A549 (cell line): ENCODE data around the gene TSHZ2. TPM values are rescaled to one million over a fixed set of nuclear protein-coding genes. Genes with fewer than 3 reads are reported as not detected.

Experiments used
- ATAC-seq, 2 experiments: fragments of 200-7000 bp in 1 of 2; fragments of >200 bp in 1 of 2; cut with Nextera tagmentation in 1 of 2; cut with Tn5 transposase in 1 of 2; 3 replicates each; pipeline versions ENCODE4 v1.8.0 to v1.9.1; 2018 to 2020; ENCODE audit warnings: mild to moderate bottlenecking in 1 of 2, moderate library complexity in 1 of 2
- CTCF ChIA-PET: fragments of 300-600 bp; sonication (Branson Sonifier 250); formaldehyde crosslinking; extraction: SDS; loops from one replicate; lab custom pipeline; 2021; ENCODE audit warnings: antibody characterized with exemption, inconsistent platforms; lab: Yijun Ruan, JAX
- POLR2A ChIA-PET: fragments of 350-600 bp; formaldehyde crosslinking; extraction: SDS; loops from one replicate; lab custom pipeline; 2021; ENCODE audit warnings: antibody characterized with exemption, inconsistent platforms; lab: Yijun Ruan, JAX
- DNase-seq, 2 experiments: peaks; one replicate each; pipeline versions ENCODE4 v3.0.0 to v3.0.0-alpha.2; 2011 to 2016; ENCODE audit warnings: low read depth in 1 of 2, low spot score in 1 of 2
- FAIRE-seq: peaks from 2 replicates; lab custom pipeline; 2011; peaks lifted over from hg19 to GRCh38; lab: Jason Lieb, UNC
- H3K27ac ChIP-seq, 2 experiments: fragments of >200 bp; sonication (Bioruptor Twin); formaldehyde crosslinking; 3 replicates each; pipeline ENCODE4 v1.5.1; 2016 to 2017
- H3K4me1 ChIP-seq: fragments of >200 bp; sonication (Bioruptor Twin); formaldehyde crosslinking; 3 replicates; pipeline ENCODE4 v1.6.1; 2016
- H3K4me2 ChIP-seq: fragments of >200 bp; sonication (Bioruptor Twin); formaldehyde crosslinking; 3 replicates; pipeline ENCODE4 v1.6.1; 2016
- H3K4me3 ChIP-seq: fragments of >200 bp; sonication (Bioruptor Twin); formaldehyde crosslinking; 3 replicates; pipeline ENCODE4 v1.5.1; 2016
- H3K9me3 ChIP-seq: fragments of >200 bp; sonication (Bioruptor Twin); formaldehyde crosslinking; 3 replicates; pipeline ENCODE4 v1.6.1; 2016
- CBX2 ChIP-seq: fragments of 200-600 bp; sonication (generic); IDR thresholded peaks from 2 replicates; pipeline ENCODE4 v1.6.1; 2016; ENCODE audit warnings: low read depth, mild to moderate bottlenecking, borderline replicate concordance
- CHD2 ChIP-seq: fragments of 150-350 bp; IDR thresholded peaks from 2 replicates; pipeline ENCODE4 v1.6.1; 2014; ENCODE audit warnings: low read length; ENCODE audit not compliant: partially characterized antibody
- CHD4 ChIP-seq: fragments of 200-600 bp; sonication (generic); IDR thresholded peaks from 2 replicates; pipeline ENCODE4 v1.6.1; 2016; ENCODE audit warnings: antibody characterized with exemption, mild to moderate bottlenecking, borderline replicate concordance
- EHMT2 ChIP-seq: fragments of 200-600 bp; sonication (generic); IDR thresholded peaks from 2 replicates; pipeline ENCODE4 v1.6.1; 2016; ENCODE audit warnings: antibody characterized with exemption, low read depth, mild to moderate bottlenecking, moderate library complexity
- ELK1 ChIP-seq: fragments of 150-350 bp; IDR thresholded peaks from 2 replicates; pipeline ENCODE4 v1.6.1; 2014; ENCODE audit warnings: low read depth, mild to moderate bottlenecking, low read length
- FOSL2 ChIP-seq, 2 experiments: fragments of 450-650 bp in 1 of 2; fragments of >200 bp in 1 of 2; sonication (Bioruptor Twin) in 1 of 2; formaldehyde crosslinking; IDR thresholded peaks; 2 replicates each; pipeline versions ENCODE4 v1.5.0 to v1.6.1; 2016 to 2020; ENCODE audit warnings: mild to moderate bottlenecking in 1 of 2, moderate library complexity in 1 of 2
- FOXS1 ChIP-seq: fragments of 250-450 bp; sonication (Bioruptor Pico); IDR thresholded peaks from 2 replicates; pipeline ENCODE4 v1.5.0; 2020; ENCODE audit warnings: mild to moderate bottlenecking, moderate library complexity
- GATA3 ChIP-seq: IDR thresholded peaks from 2 replicates; pipeline ENCODE4 v1.6.1; 2012; ENCODE audit warnings: borderline replicate concordance
- HMGXB4 ChIP-seq: fragments of 250-450 bp; sonication (Bioruptor Pico); IDR thresholded peaks from 2 replicates; pipeline ENCODE4 v1.5.0; 2021; ENCODE audit warnings: mild to moderate bottlenecking, moderate library complexity, borderline replicate concordance
- JUN ChIP-seq, 2 experiments: fragments of >200 bp; sonication (Bioruptor Twin); formaldehyde crosslinking; IDR thresholded peaks; 2 replicates in 1 of 2; 3 replicates in 1 of 2; pipeline ENCODE4 v1.6.1; 2016 to 2017
- MAFK ChIP-seq: fragments of 450-650 bp; IDR thresholded peaks from 2 replicates; pipeline ENCODE4 v1.6.1; 2014; ENCODE audit not compliant: partially characterized antibody
- MYC ChIP-seq: IDR thresholded peaks from 2 replicates; pipeline ENCODE4 v1.6.1; 2012; ENCODE audit warnings: mild to moderate bottlenecking, inconsistent platforms, low read length, improper control_type of control experiment, borderline replicate concordance
- NFE2L2 ChIP-seq: fragments of 150-350 bp; conservative IDR thresholded peaks from 2 replicates; pipeline ENCODE4 v1.6.1; 2014; ENCODE audit warnings: low read length
- PBX3 ChIP-seq: IDR thresholded peaks from 2 replicates; pipeline ENCODE4 v1.6.1; 2012
- POLR2AphosphoS2 ChIP-seq: conservative IDR thresholded peaks from 2 replicates; pipeline ENCODE4 v1.6.1; 2012; ENCODE audit warnings: low read length, improper control_type of control experiment, inconsistent platforms
- RCOR1 ChIP-seq: fragments of 150-350 bp; IDR thresholded peaks from 2 replicates; pipeline ENCODE4 v1.6.1; 2014; ENCODE audit warnings: antibody characterized with exemption, low read length, low read depth
- RFX5 ChIP-seq: fragments of 450-650 bp; IDR thresholded peaks from 2 replicates; pipeline ENCODE4 v1.7.1; 2014; ENCODE audit warnings: antibody characterized with exemption, mild to moderate bottlenecking, moderate library complexity
- SREBF2 ChIP-seq: fragments of 450-650 bp; IDR thresholded peaks from 2 replicates; pipeline ENCODE4 v1.6.1; 2014; ENCODE audit warnings: mild to moderate bottlenecking, moderate library complexity
- TP53 ChIP-seq: fragments of 250-450 bp; sonication (Bioruptor Pico); IDR thresholded peaks from 2 replicates; pipeline ENCODE4 v1.5.0; 2021; ENCODE audit warnings: mild to moderate bottlenecking, moderate library complexity
- WGBS: methylation state at CpG from one replicate; pipeline ENCODE4 v1.1.6; 2017; ENCODE audit errors: missing lambda C conversion rate; 5-methylcytosine and 5-hydroxymethylcytosine counted together
- polyA plus RNA-seq, 4 experiments: library from polyadenylated mRNA; depleted of rRNA in 3 of 4; stranded (reverse); fragments of >200 nt; fragmentation: RNase III in 1 of 4; extraction: RNeasy Plus Mini Kit Qiagen cat#74134 plus additional on column Dnase treatment in 1 of 4; gene quantifications; 2 replicates in 3 of 4; 3 replicates in 1 of 4; pipeline ENCODE4 v1.2.3, GENCODE V29; 2011 to 2017
- TF ChIP-seq, protein P1 (sequence below): fragments of >200 bp; sonication (Bioruptor Twin); formaldehyde crosslinking; IDR thresholded peaks from 2 replicates; pipeline ENCODE4 v1.6.1; 2016
- TF ChIP-seq, protein P2 (sequence below): fragments of 450-650 bp; IDR thresholded peaks from 2 replicates; pipeline ENCODE4 v1.6.1; 2014; ENCODE audit warnings: antibody characterized with exemption

Gene TSHZ2
- polyA plus RNA-seq, 2 of the 4 experiments (the other 2 are of a cell fraction), result not detected

DNA sequence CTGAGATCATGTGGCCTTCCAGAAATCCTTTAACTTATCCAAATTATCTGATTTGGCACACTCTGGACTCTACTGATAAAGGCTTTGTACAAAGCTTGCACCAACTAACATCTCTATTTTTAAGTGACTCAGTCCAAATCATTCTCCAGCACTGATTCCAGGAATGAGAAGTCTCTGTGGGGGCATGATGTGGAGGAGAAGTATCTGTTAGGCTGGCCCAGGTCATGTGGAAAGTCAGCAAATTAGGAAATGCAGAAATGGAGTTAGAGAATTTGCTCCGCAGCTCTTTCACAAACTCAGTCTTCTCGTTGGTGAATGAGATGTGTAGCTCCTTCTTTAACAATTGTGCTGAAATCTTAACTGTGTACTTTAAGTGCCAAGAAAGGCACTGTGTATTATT is 455.8 kb downstream of the TSHZ2 start:
- Histone ChIP-seq H3K4me3 (no peak overlapping the region), H3K9me3 (0 out of 3 replicates have a peak, but pooled peaks cover 3% of the 10 kb centered on the region), H3K27ac (no peak overlapping the region), H3K4me2 (no peak overlapping the region), H3K4me1 (no peaks in the 10 kb centered on the region)
- CTCF ChIA-PET, result interaction anchor here (0.6 kb wide), 2 partner anchors 537 to 1279 kb away, joined by 3 read pairs; no protein-coding TSS in a partner anchor
- DNase-seq (no peak), ATAC-seq (no peak), FAIRE-seq (no peak)
- 47% methylated on average over 2 of the region's 2 CpGs for WGBS
- POLR2A ChIA-PET, result no interaction called here
- no peak for TF ChIP-seq RCOR1
- no peak for TF ChIP-seq EHMT2
- no peak for TF ChIP-seq PBX3

DNA sequence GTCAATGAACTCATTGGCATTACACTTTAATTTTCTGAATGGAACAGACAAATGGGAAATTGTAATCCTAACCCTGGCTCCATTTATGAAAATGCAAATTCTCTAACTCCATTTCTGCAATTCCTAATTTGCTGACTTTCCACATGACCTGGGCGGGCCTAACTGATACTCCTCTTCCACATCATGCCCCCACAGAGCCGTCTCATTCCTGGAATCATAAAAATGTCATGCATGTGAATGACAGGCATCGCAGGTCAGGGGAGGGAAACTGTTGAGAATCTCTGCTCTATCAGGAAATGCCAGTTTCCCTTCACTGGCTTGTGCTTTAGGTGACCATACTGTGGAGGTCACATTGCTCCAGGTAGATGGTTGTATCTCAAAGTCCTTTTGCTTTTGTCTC is 456.4 kb downstream of the TSHZ2 start:
- DNase-seq (no peak), ATAC-seq (no peak), FAIRE-seq (no peak)
- ChIA-PET CTCF (interaction anchor here (0.6 kb wide), 1 partner anchor 1279 kb away, joined by 3 read pairs; no protein-coding TSS in a partner anchor), POLR2A (no interaction called here)
- 0 out of 3 replicates have a peak, but pooled peaks cover 3% of the 10 kb centered on the region for H3K9me3 ChIP-seq
- H3K4me1 ChIP-seq, result no peaks in the 10 kb centered on the region
- H3K27ac ChIP-seq, result no peak overlapping the region
- TF ChIP-seq FOXS1 (CRISPR knock-in tag) (no peak), HMGXB4 (CRISPR knock-in tag) (no peak), FOSL2 (IDR thresholded peaks at IDR 0.05) (no peak), FOSL2 (CRISPR knock-in tag; IDR thresholded peaks at IDR 0.05) (no peak), CHD4 (no peak), CBX2 (no peak), POLR2AphosphoS2 (no peak), MYC (no peak), CHD2 (no peak), SREBF2 (no peak), ELK1 (no peak), NFE2L2 (no peak), JUN (IDR thresholded peaks at IDR 0.05) (no peak), RFX5 (no peak), RCOR1 (no peak), TP53 (CRISPR knock-in tag) (no peak), MAFK (no peak), GATA3 (no peak)
- TF ChIP-seq, protein P1, sequence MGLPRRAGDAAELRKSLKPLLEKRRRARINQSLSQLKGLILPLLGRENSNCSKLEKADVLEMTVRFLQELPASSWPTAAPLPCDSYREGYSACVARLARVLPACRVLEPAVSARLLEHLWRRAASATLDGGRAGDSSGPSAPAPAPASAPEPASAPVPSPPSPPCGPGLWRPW, result no peak
- TF ChIP-seq, protein P2, sequence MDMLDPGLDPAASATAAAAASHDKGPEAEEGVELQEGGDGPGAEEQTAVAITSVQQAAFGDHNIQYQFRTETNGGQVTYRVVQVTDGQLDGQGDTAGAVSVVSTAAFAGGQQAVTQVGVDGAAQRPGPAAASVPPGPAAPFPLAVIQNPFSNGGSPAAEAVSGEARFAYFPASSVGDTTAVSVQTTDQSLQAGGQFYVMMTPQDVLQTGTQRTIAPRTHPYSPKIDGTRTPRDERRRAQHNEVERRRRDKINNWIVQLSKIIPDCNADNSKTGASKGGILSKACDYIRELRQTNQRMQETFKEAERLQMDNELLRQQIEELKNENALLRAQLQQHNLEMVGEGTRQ, result no peak
- TF ChIP-seq, all 56 proteins: peak for 0
- Histone ChIP-seq H3K4me2 (no peak overlapping the region), H3K4me3 (no peak overlapping the region)
- WGBS, result 7% methylated on average over 3 of the region's 3 CpGs
